Activated naive CD8-positive, alpha-beta T cell treated with anti-CD3 and anti-CD28 coated beads, Interleukin-2, amount 10 ng/mL, durations not matched to agents 7 days and 5 days (primary cell): ENCODE results near the gene SLC4A2. TPM values are rescaled to one million over a fixed set of nuclear protein-coding genes. Genes with fewer than 3 reads are reported as not detected.

Source experiments
- ATAC-seq: fragments of 150-1000 bp; cut with Tn5 transposase; one replicate; pipeline ENCODE4 v1.10.0; 2021; ENCODE audit warnings: low read depth, moderate library complexity
- POLR2A ChIA-PET: fragments of 350-600 bp; sonication (Branson Sonifier 250); formaldehyde crosslinking; loops from one replicate; lab custom pipeline; 2021; ENCODE audit warnings: antibody characterized with exemption; lab: Charles Lee
- DNase-seq: peaks from one replicate; pipeline ENCODE4 v3.0.0; 2021
- H3K27ac Mint-ChIP-seq: one replicate; pipeline ENCODE4 v1.8.0; 2022; ENCODE audit warnings: mild to moderate bottlenecking, mixed read lengths
- H3K27me3 Mint-ChIP-seq: one replicate; pipeline ENCODE4 v1.8.0; 2022; ENCODE audit warnings: mild to moderate bottlenecking, moderate library complexity, mixed read lengths
- H3K36me3 Mint-ChIP-seq: one replicate; pipeline ENCODE4 v1.8.0; 2021; ENCODE audit warnings: mild to moderate bottlenecking, mixed read lengths
- H3K4me1 Mint-ChIP-seq: one replicate; pipeline ENCODE4 v1.8.0; 2021; ENCODE audit warnings: mixed read lengths
- H3K4me3 Mint-ChIP-seq: one replicate; pipeline ENCODE4 v1.8.0; 2022; ENCODE audit warnings: mild to moderate bottlenecking, moderate library complexity, mixed read lengths
- H3K9me3 Mint-ChIP-seq: one replicate; pipeline ENCODE4 v1.8.0; 2021; ENCODE audit warnings: mixed read lengths
- total RNA-seq, 2 experiments: library from RNA; stranded (reverse); gene quantifications; one replicate each; pipeline ENCODE4 v1.2.3, GENCODE V29; 2021

SLC4A2 gene
- total RNA-seq, 2 experiments from 2014 or later: 86.8 to 89.9 TPM

DNA sequence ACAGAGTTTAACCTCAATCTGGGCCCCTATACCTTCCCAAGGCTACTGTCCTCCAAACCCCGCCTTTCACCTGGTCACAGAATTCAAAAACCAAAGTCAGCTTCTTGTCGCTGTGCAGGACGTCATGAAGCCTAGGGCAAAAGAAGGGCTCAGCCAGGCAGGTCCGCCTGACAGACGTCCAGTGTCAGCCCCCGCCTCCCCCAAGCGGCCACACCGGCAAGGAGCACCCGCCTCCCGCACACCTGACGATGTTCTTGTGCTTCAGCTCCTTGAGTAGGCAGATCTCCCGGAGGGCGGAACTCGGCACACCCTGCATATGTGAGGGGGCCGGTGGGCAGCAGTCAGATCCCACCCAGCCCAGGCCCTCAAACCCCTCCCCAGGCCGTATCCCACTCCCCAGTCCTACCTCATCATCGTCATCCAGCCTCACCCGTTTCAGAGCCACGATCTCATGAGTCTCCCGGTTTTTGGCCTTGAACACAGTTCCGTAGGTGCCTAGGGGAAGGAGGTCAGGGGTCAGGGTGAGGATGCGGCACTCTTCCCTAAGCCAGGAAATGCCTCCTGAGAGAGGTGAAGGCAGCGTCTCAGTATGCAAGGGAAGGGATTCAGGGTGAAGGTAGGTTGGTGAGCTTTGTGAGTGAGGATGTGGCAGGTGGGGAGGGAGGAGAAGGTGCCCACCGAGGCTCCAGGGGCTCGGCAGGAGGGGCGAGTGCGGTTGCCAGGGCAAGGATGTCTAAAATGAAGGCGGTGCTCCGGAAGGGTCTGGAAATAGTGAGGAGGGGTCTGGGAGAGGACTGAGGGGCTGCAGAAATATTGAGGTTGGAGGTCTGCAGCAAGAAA, 2.5 kb upstream of the SLC4A2 start:
- peaks cover 8% of the 10 kb centered on the region for H3K36me3 Mint-ChIP-seq
- no peaks in the 10 kb centered on the region for H3K9me3 Mint-ChIP-seq
- peak overlapping the region; percentile 93 for H3K27ac Mint-ChIP-seq
- H3K27me3 Mint-ChIP-seq: peaks cover under 1% of the 10 kb centered on the region
- POLR2A ChIA-PET: interaction anchor here (1.6 kb wide), 1 partner anchor 24 kb away, joined by 3 read pairs; the partner anchor contains the start of gene FASTK
- DNase-seq (no peak), ATAC-seq (no peak)
- H3K4me1 Mint-ChIP-seq: peaks cover 36% of the 10 kb centered on the region
- peak overlapping the region; percentile 98 for H3K4me3 Mint-ChIP-seq

DNA sequence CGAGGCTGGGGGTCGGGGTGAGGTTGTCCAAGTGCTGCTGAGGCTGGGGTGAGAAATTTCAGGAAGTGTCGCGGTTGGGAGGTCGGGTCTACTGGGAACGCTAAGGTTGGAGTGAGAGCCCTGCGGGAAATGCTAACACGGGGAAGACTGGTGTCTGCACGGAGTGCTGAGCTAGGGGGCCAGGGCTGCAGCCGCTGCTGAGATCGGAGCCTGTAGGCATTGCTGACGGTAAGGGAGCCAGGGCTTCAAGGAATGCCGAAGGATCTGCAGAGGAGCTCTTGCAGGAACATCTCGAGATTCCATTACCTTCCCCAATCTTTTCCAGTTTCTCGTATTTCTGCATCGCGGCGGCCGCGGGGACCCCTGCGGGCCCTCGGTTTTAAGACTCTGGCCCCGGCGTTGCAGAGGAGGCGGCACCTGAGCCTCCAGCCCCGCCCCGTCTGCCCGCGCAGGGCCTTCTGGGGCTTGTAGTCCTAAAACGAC, 1.8 kb upstream of the SLC4A2 start, which contains the start of gene CDK5:
TSS of gene CDK5 (minus strand) at position 392 of the 483 bp plus-strand sequence. CDS start at position 343, 49 bp downstream.
- Mint-ChIP-seq H3K4me1 (peaks cover 36% of the 10 kb centered on the region), H3K4me3 (peak within 1 kb of the TSS; percentile 98), H3K9me3 (no peaks in the 10 kb centered on the region), H3K36me3 (peaks cover 8% of the 10 kb centered on the region), H3K27me3 (no peaks in the 10 kb centered on the region), H3K27ac (peak within 1 kb of the TSS; percentile 93)
- POLR2A ChIA-PET: interaction anchor here (4.1 kb wide), 1 partner anchor 25 kb away, joined by 32 read pairs; the partner anchor contains the start of genes FASTK and TMUB1
- DNase-seq: no peak
- ATAC-seq: peak; percentile 8

DNA sequence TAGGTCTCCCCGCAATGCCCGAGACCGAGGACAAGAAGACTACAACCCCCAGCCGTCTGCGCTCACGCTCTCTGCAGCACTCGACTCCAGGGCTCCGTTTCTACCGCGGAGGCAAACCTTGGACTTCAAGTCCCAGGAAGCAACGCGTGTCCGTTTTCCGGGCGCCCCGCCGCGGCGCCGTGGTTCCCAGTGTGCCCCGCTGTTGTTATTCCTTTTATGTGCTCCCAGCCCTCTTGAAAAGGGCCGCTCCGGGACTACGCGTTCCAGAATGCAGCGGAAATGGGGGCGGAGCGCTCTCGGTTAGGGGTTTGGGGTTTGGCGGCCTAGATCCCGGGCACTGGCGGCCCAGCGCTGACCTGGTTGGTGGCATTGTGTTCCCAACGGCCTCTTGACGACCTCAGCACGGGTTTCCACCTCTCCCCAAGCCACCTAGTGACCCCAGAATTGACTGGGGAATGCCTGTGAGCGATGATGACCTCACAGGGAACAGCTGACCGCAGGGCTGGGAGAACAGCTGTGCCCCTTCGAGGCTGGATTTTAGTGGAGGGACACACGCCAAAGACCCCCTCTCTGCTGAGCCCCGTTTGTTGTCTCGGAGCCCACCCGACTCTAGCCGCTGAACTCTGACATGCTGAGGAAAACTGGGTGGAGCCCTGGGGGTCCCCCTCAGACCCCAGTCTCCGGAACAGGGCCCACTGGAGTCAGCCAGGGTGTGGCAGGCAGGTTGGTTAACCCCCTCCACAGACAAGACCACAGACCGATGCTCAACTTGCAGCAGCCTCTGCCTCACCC, 1.2 kb upstream of the SLC4A2 start:
- POLR2A ChIA-PET: interaction anchor here (0.7 to 4.1 kb wide), 6 partner anchors 8 to 47 kb away, joined by 4 to 32 read pairs (median 6); partner anchors contain the start of genes ABCB8, FASTK and TMUB1
- H3K36me3 Mint-ChIP-seq: peaks cover 5% of the 10 kb centered on the region
- no peaks in the 10 kb centered on the region for H3K9me3 Mint-ChIP-seq
- H3K27ac Mint-ChIP-seq: peak overlapping the region; percentile 93
- peak; percentile 94 for DNase-seq
- no peaks in the 10 kb centered on the region for H3K27me3 Mint-ChIP-seq
- H3K4me3 Mint-ChIP-seq: peak overlapping the region; percentile 98
- peaks cover 30% of the 10 kb centered on the region for H3K4me1 Mint-ChIP-seq
- ATAC-seq: peak; percentile 94

DNA sequence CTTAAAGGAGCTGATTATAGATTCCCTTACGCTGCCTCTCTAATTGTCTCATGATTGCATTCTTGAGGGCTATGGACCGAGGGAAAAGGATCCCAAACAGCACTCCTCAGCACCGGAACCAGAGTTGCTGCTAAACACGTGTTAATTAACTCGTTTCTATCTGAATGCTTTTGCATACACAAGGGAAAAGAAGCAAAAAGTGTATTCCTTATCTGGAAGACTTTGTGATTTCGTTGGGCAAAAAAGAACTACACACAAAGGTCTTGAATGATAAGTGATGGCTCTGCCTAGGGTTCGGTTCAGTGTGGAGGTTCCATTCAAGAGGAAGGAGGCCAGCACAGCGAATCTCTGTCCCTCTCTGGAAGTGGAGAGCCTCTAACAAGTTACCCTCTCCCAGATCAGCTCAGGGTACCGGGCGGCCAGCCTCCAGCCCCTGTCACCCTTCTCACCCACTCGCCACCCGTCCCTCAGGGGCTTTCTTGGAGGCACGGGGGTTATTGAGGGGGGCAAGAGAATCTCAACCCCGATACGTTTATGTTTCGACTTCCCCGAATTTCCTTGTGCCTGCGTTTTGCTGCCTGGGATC, 515 bp upstream of the SLC4A2 start:
- POLR2A ChIA-PET: interaction anchor here (0.7 to 4.1 kb wide), 6 partner anchors 9 to 48 kb away, joined by 4 to 32 read pairs (median 6); partner anchors contain the start of genes ABCB8, FASTK and TMUB1
- Mint-ChIP-seq H3K27me3 (no peaks in the 10 kb centered on the region), H3K36me3 (peaks cover 5% of the 10 kb centered on the region), H3K9me3 (no peaks in the 10 kb centered on the region), H3K4me3 (peak overlapping the region; percentile 98), H3K4me1 (peaks cover 28% of the 10 kb centered on the region), H3K27ac (peak overlapping the region; percentile 93)
- ATAC-seq (no peak), DNase-seq (no peak)

DNA sequence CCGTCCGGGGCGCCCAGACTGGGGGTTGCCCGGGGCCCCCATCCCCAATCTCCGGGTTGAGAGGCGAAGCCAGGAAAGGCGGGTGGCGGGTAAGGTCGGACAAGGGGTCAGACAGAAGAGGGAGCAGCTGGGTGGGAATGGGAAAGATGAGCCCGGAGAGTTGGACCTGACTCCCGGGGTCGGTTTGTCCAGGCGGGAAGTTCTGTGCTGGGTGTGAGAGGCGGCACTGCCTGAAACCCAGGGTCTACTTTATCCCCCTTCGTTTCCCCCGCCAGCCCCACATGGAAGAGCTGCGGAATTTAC, 675 bp downstream of the SLC4A2 start:
- no peak for ATAC-seq
- Mint-ChIP-seq H3K4me3 (peak overlapping the region; percentile 98), H3K27ac (peak overlapping the region; percentile 67), H3K4me1 (peaks cover 28% of the 10 kb centered on the region), H3K27me3 (no peaks in the 10 kb centered on the region), H3K36me3 (peaks cover 5% of the 10 kb centered on the region), H3K9me3 (no peaks in the 10 kb centered on the region)
- DNase-seq: no peak
- POLR2A ChIA-PET: interaction anchor here (1.1 to 4.1 kb wide), 4 partner anchors 10 to 167 kb away, joined by 3 to 32 read pairs (median 7); partner anchors contain the start of genes FASTK and TMUB1

DNA sequence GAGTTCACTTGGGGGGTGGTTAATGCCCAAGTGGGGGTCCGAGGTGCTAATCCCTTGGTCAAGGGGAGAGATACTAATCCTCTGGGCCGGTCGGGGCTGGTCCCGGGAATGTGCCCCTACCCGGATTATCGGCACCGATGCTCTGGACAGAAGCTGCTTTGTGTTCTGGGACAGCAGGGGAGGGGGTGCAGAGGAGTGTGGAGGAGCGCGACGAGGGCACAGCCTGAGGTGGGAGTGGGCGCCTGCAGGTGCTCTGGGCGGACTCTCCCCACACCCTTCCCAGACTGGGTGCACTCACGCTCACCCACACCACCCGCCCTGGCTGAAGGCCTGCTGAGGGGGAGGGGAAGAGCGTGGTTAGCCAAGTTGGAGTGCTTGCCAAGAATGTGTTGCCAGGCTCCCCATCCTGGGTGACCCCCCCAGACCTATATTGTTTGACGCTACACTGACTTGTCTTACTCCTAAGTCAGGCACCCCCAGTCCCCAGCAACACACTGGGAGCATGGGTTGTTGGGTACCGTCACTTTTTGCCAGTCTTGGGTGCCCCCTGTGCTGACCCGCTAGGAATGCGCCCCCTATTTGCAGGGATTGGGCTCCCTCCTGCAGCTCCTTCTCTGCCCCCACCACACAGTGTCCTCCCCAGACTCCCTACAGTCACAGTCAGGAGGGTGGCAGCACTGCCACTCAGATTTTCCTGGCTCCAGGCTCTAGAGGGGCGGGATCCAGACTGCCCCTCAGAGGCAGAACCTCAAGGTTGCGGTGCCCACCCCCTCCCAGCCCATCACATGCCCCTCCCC, 1.2 kb downstream of the SLC4A2 start:
- H3K9me3 Mint-ChIP-seq: no peaks in the 10 kb centered on the region
- peaks cover 8% of the 10 kb centered on the region for H3K36me3 Mint-ChIP-seq
- H3K4me3 Mint-ChIP-seq: peak overlapping the region; percentile 98
- peaks cover 28% of the 10 kb centered on the region for H3K4me1 Mint-ChIP-seq
- peak overlapping the region; percentile 69 for H3K27ac Mint-ChIP-seq
- ATAC-seq: no peak
- DNase-seq: no peak
- no peaks in the 10 kb centered on the region for H3K27me3 Mint-ChIP-seq
- POLR2A ChIA-PET: interaction anchor here (1.1 to 4.1 kb wide), 3 partner anchors 17 to 167 kb away, joined by 3 to 32 read pairs (median 7); partner anchors contain the start of genes FASTK and TMUB1

DNA sequence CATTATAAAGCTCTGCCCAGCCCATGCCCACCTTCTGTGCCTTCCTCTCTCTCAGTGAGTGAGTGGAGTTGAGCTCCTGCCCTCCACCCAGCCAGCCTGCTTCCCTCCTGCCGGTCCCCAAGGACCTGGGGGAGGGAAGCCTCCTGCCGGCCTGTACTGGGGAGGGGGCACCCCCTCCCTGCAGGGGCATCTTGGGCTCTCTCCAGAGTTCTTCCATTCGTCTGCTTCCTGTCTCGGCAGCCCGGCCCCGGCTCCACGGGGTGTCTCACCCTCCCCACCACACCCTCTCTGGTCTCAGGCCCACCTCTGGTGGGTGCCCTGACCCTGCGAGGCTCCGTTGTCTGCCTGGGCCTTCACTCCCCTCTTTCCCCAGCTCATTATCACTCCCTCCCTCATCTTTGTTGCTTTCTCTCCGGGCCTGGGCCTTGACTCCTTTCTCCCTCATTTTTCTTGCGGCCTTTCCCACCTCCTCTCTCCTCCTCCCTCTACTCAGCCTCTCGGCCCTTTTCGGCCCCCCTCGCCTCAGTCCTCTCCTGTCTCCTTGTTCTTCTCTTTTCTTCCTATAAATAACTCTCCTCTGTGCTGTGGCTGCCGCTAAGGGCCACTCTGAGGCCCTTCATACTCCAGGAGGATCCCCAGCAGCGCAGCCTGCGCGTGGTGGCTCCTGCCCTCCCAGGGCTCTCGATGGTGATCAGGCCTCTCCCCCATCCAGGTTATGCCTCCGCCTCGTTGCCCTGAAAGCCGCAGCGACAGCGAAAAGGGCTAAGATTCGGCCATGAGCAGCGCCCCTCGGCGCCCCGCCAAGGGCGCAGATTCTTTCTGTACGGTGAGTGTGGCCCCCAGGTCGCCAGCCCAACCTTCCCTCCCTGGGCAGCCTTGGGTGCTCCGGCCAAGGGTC, 2.1 kb downstream of the SLC4A2 start:
- ATAC-seq (no peak), DNase-seq (no peak)
- no peaks in the 10 kb centered on the region for H3K27me3 Mint-ChIP-seq
- H3K36me3 Mint-ChIP-seq: peaks cover 8% of the 10 kb centered on the region
- H3K9me3 Mint-ChIP-seq: no peaks in the 10 kb centered on the region
- H3K4me1 Mint-ChIP-seq: peaks cover 28% of the 10 kb centered on the region
- peak overlapping the region; percentile 69 for H3K27ac Mint-ChIP-seq
- peak overlapping the region; percentile 98 for H3K4me3 Mint-ChIP-seq
- POLR2A ChIA-PET: interaction anchor here (1.1 to 4.1 kb wide), 3 partner anchors 16 to 166 kb away, joined by 3 to 32 read pairs (median 7); partner anchors contain the start of genes FASTK and TMUB1

DNA sequence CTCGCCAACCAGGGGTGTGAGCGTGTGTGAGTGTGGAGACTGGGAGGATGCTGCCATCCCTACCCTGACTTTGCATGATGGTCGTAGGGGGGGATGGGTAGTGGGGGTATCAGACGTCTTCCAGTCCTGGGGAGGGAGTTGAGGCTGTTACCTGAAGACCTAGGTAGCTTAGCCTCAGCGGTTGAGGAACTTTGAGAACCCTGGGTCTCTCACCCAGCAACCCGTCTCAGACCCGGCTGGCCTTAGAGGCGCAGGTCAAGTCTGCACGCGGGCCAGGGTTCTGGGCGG, 2.7 kb downstream of the SLC4A2 start:
- no peaks in the 10 kb centered on the region for H3K9me3 Mint-ChIP-seq
- POLR2A ChIA-PET: interaction anchor here (2.6 kb wide), 1 partner anchor 16 kb away, joined by 7 read pairs; no protein-coding TSS in a partner anchor
- H3K27me3 Mint-ChIP-seq: no peaks in the 10 kb centered on the region
- no peak overlapping the region for H3K27ac Mint-ChIP-seq
- no peak for DNase-seq
- H3K4me1 Mint-ChIP-seq: peaks cover 24% of the 10 kb centered on the region
- no peak for ATAC-seq
- H3K4me3 Mint-ChIP-seq: no peak overlapping the region
- H3K36me3 Mint-ChIP-seq: peaks cover 10% of the 10 kb centered on the region

DNA sequence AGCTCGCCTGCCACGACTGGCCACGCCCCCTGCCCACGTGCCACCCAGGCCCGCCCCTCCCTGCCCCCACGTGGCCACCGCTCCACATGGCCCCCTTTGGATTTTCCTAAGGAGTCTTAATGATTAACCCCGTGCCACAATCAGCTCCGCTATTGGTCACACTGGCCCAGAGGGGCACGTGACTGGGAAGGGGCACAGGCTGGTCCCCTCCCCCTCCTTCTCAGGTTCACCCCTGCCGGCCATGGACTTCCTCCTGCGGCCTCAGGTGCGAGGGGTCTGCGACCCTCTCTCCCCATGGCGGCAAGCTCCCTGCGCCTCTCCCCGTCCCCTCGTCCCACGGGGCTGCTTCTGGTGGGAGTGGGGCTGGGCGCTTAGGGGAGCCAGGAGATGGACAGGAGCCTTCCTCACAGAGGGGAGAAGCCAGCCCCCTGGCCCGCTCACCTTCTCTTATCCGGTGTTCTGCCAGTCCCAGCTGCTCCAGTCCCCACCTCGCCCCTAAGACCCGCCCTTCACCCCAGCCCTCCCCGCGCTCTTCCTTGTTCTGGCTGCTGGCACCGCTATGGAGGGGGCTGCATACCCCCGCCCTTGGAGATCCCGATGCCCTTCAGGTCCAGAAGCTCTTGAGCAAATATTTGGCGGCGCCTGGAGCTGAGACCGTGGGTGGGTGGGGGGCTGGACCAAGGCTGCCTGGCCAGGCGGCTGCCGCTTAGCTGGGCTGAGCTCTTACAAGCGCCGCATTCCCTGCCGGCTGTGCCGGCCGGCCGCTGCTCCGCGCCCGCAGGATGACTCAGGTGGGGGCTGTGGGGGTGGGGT, 3.2 kb downstream of the SLC4A2 start:
- Mint-ChIP-seq H3K4me1 (peaks cover 20% of the 10 kb centered on the region), H3K36me3 (peaks cover 8% of the 10 kb centered on the region), H3K27ac (no peak overlapping the region), H3K9me3 (no peaks in the 10 kb centered on the region), H3K27me3 (no peaks in the 10 kb centered on the region), H3K4me3 (no peak overlapping the region)
- POLR2A ChIA-PET: interaction anchor here (0.6 kb wide), 1 partner anchor 24 kb away, joined by 3 read pairs; no protein-coding TSS in a partner anchor
- ATAC-seq (no peak), DNase-seq (no peak)

DNA sequence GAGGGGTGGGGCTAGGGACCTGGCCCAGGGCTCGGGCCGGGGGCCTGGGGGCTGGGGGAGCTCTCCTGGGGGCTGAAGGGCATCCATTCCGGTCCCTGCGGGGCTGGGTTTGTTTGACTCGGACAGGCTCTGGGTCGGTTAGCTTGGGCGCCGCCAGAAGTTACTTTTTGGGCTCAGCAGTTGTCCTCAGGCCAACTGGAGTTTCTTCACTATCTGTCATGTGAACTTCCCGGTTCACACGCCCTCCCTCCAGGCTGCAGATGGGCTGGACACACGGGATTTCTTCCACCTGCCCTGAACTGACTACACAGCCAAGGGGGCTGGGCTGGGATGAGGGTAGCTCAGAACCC, 3.8 kb downstream of the SLC4A2 start:
- Mint-ChIP-seq H3K4me3 (no peak overlapping the region), H3K9me3 (no peaks in the 10 kb centered on the region), H3K27ac (no peak overlapping the region), H3K36me3 (peaks cover 8% of the 10 kb centered on the region), H3K27me3 (no peaks in the 10 kb centered on the region), H3K4me1 (peaks cover 20% of the 10 kb centered on the region)
- ATAC-seq (no peak), DNase-seq (no peak)
- POLR2A ChIA-PET: interaction anchor here (0.6 kb wide), 1 partner anchor 25 kb away, joined by 3 read pairs; no protein-coding TSS in a partner anchor

DNA sequence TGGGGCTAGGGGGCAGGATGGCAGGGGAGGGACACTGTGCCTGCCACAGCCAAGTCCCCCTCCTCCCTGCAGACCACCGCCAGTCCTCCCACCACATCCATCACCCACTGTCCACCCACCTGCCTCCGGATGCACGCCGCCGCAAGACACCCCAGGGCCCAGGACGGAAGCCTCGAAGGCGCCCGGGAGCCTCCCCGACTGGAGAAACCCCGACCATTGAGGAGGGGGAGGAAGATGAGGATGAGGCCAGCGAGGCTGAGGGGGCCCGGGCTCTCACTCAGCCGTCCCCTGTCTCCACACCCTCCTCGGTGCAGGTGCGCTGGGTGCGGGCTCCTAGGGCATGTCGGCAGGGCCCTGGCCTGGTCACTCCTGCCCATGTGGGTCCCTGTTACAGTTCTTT, 5.1 kb downstream of the SLC4A2 start:
- no peaks in the 10 kb centered on the region for H3K9me3 Mint-ChIP-seq
- no peak overlapping the region for H3K4me3 Mint-ChIP-seq
- ATAC-seq (no peak), DNase-seq (no peak)
- POLR2A ChIA-PET: no interaction called here
- no peaks in the 10 kb centered on the region for H3K27me3 Mint-ChIP-seq
- H3K4me1 Mint-ChIP-seq: peaks cover 13% of the 10 kb centered on the region
- peaks cover 9% of the 10 kb centered on the region for H3K36me3 Mint-ChIP-seq
- H3K27ac Mint-ChIP-seq: no peak overlapping the region
